K562 (cell line): ENCODE data around the gene MRPS30. TPM values are rescaled to one million over a fixed set of nuclear protein-coding genes. Genes with fewer than 3 reads are reported as not detected.

Experiments
- CHCHD3 ChIP-seq: fragments of 250-450 bp; sonication (Bioruptor Pico); IDR thresholded peaks from 2 replicates; pipeline ENCODE4 v2.1.2; 2022; ENCODE audit warnings: mild to moderate bottlenecking
- CREB1 ChIP-seq, 2 experiments: sonication (generic) in 1 of 2; formaldehyde crosslinking in 1 of 2; IDR thresholded peaks; 2 replicates each; pipeline versions ENCODE4 v1.6.1 to v1.8.0; 2012 to 2022; ENCODE audit warnings: inconsistent platforms in 1 of 2, mild to moderate bottlenecking in 1 of 2, missing genetic modification reagents in 1 of 2, moderate library complexity in 1 of 2
- DMBX1 ChIP-seq: fragments of 250-450 bp; sonication (Bioruptor Pico); IDR thresholded peaks from 2 replicates; pipeline ENCODE4 v1.8.0; 2022; ENCODE audit warnings: inconsistent platforms, mild to moderate bottlenecking, moderate library complexity, borderline replicate concordance
- ESRRB ChIP-seq: fragments of 250-450 bp; sonication (Bioruptor Pico); IDR thresholded peaks from 2 replicates; pipeline ENCODE4 v1.5.0; 2020; ENCODE audit warnings: mild to moderate bottlenecking, moderate library complexity, borderline replicate concordance
- FOXM1 ChIP-seq, 2 experiments: fragments of 450-650 bp in 1 of 2; sonication (generic) in 1 of 2; formaldehyde crosslinking in 1 of 2; IDR thresholded peaks; 2 replicates each; pipeline versions ENCODE4 v1.6.1 to v1.9.0; 2017 to 2022; ENCODE audit warnings: low read depth in 2 of 2, mild to moderate bottlenecking in 2 of 2, missing genetic modification reagents in 1 of 2, moderate library complexity in 1 of 2
- MBD2 ChIP-seq: sonication (generic); IDR thresholded peaks from 2 replicates; pipeline ENCODE4 v1.6.1; 2016; ENCODE audit warnings: low read depth, borderline replicate concordance
- NR2C1 ChIP-seq, 2 experiments: fragments of 450-650 bp; IDR thresholded peaks; 2 replicates each; pipeline ENCODE4 v1.6.1; 2017; ENCODE audit warnings: mild to moderate bottlenecking in 2 of 2, antibody characterized with exemption in 1 of 2, inconsistent platforms in 1 of 2, missing compliant biosample characterization in 1 of 2, missing genetic modification characterization in 1 of 2
- PCBP2 ChIP-seq: fragments of 200-400 bp; formaldehyde crosslinking; IDR thresholded peaks from 2 replicates; pipeline ENCODE4 v1.6.1; 2018; ENCODE audit warnings: low read length, low read depth, mild to moderate bottlenecking, moderate library complexity; ENCODE audit not compliant: poor library complexity, severe bottlenecking
- SIN3B ChIP-seq: fragments of 450-650 bp; IDR thresholded peaks from 2 replicates; pipeline ENCODE4 v1.6.1; 2017; ENCODE audit warnings: low read depth, mild to moderate bottlenecking, moderate library complexity
- SREBF1 ChIP-seq: fragments of 150-350 bp; IDR thresholded peaks from 2 replicates; pipeline ENCODE4 v1.6.1; 2014; ENCODE audit warnings: antibody characterized with exemption, low read depth, low read length, borderline replicate concordance
- SUPT5H ChIP-seq: fragments of 450-650 bp; IDR thresholded peaks from 2 replicates; pipeline ENCODE4 v1.6.1; 2016
- TOE1 ChIP-seq, 2 experiments: fragments of 450-650 bp in 1 of 2; sonication (generic) in 1 of 2; formaldehyde crosslinking in 1 of 2; IDR thresholded peaks; 2 replicates each; pipeline versions ENCODE4 v1.7.1 to v1.8.0; 2016 to 2022; ENCODE audit warnings: borderline replicate concordance in 2 of 2, mild to moderate bottlenecking in 2 of 2, antibody characterized with exemption in 1 of 2, inconsistent platforms in 1 of 2, low read depth in 1 of 2, missing genetic modification reagents in 1 of 2, moderate library complexity in 1 of 2
- ZBTB17 ChIP-seq: fragments of 450-650 bp; formaldehyde crosslinking; IDR thresholded peaks from 2 replicates; pipeline ENCODE4 v1.4.0; 2020; ENCODE audit warnings: mild to moderate bottlenecking
- ZFPM2 ChIP-seq: fragments of 250-450 bp; sonication (Bioruptor Pico); IDR thresholded peaks from 2 replicates; pipeline ENCODE4 v1.5.1; 2022; ENCODE audit warnings: mild to moderate bottlenecking
- ZNF239 ChIP-seq: fragments of 250-450 bp; sonication (Bioruptor Pico); IDR thresholded peaks from 2 replicates; pipeline ENCODE4 v1.4.0; 2020; ENCODE audit warnings: mild to moderate bottlenecking
- ZNF586 ChIP-seq: fragments of 450-650 bp; formaldehyde crosslinking; conservative IDR thresholded peaks from 2 replicates; pipeline ENCODE4 v1.4.0; 2020; ENCODE audit warnings: mild to moderate bottlenecking, moderate library complexity
- ZNF830 ChIP-seq: fragments of 250-450 bp; sonication (Bioruptor Pico); IDR thresholded peaks from 2 replicates; pipeline ENCODE4 v1.5.0; 2021; ENCODE audit warnings: mild to moderate bottlenecking
- polyA plus RNA-seq, 8 experiments: library from polyadenylated mRNA; depleted of rRNA in 4 of 8; stranded (reverse) in 5 of 8; unstranded in 3 of 8; fragments of >200 nt; fragmentation: Nextera tagmentation in 2 of 8; fragmentation: Illumina TruSeq in 1 of 8; extraction: Ambion mirVana in 2 of 8; extraction: Trizol in 1 of 8; gene quantifications; 2 replicates each; pipeline versions ENCODE4 v1.2.1 to v1.2.3, GENCODE V29; 2011 to 2014; ENCODE audit warnings: inconsistent platforms in 1 of 8, missing spikeins in 1 of 8
- total RNA-seq, 7 experiments: library from RNA; depleted of rRNA in 6 of 7; stranded (reverse); fragments of >200 nt in 6 of 7; fragmentation: Illumina TruSeq in 2 of 7; extraction: Trizol in 2 of 7; gene quantifications; 2 replicates each; pipeline versions ENCODE4 v1.2.1 to v1.2.3, GENCODE V29; 2011 to 2021; ENCODE audit warnings: low replicate concordance in 1 of 7
- TF ChIP-seq, protein P1 (sequence below): fragments of 250-450 bp; sonication (Bioruptor Pico); IDR thresholded peaks from 2 replicates; pipeline ENCODE4 v1.8.0; 2022; ENCODE audit warnings: moderate library complexity, mild to moderate bottlenecking, inconsistent platforms

Gene MRPS30
- total and polyA plus RNA-seq, 9 of the 15 experiments (the other 6 are each of a cell fraction or from before 2014, with no cell fraction given): 24.3 to 145 (median 114) TPM

DNA sequence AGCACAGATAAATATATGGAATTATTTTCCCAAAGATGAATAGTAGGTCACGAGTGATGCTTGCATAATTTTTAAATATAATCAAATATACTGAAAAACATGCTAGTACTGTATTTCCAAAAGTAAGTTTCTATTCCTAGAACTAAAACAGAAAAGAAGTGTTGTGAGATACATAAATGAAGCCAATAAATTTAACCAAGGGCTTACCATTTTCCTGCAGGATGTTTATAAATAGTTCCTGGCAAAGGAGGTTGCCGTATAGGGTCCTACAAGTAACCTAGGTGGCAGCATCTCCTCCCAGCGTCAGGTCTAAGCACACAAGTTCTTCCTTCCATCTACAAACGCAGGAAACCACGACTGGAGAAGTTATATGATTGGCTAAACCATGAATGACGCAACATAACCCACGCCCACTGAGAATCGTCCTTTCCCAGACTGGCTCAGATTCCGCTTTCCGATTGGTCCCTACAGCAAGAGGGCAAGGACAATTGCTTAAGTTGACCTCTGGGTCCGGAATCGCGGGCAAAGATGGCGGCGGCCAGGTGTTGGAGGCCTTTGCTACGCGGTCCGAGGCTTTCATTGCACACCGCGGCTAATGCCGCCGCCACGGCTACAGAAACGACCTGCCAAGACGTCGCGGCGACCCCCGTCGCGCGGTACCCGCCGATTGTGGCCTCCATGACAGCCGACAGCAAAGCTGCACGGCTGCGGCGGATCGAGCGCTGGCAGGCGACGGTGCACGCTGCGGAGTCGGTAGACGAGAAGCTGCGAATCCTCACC is at the start of gene MRPS30 (continued):
- TF ChIP-seq CHCHD3 (no peak), ZBTB17 (CRISPR knock-in tag) (no peak), DMBX1 (CRISPR knock-in tag) (no peak), ZNF239 (CRISPR knock-in tag) (no peak), FOXM1 (IDR thresholded peaks at IDR 0.05; ENCODE audit: low read depth) (peak; percentile 72), FOXM1 (CRISPR knock-in tag; IDR thresholded peaks at IDR 0.05; ENCODE audit: low read depth) (no peak), ESRRB (no peak), SIN3B (peak; percentile 96), SUPT5H (peak; percentile 92), NR2C1 (IDR thresholded peaks at IDR 0.05) (peak; percentile 94), NR2C1 (tag; IDR thresholded peaks at IDR 0.05) (peak; percentile 96), TOE1 (IDR thresholded peaks at IDR 0.05; ENCODE audit: borderline replicate concordance) (no peak), TOE1 (CRISPR knock-in tag; IDR thresholded peaks at IDR 0.05; ENCODE audit: borderline replicate concordance, low read depth) (no peak), ZNF586 (CRISPR knock-in tag) (no peak), ZNF830 (CRISPR knock-in tag) (0 out of 2 replicates have a peak, but pooled peaks have one; percentile 36), ZFPM2 (no peak), PCBP2 (no peak), SREBF1 (no peak), CREB1 (IDR thresholded peaks at IDR 0.05) (peak; percentile 82), CREB1 (CRISPR knock-in tag; IDR thresholded peaks at IDR 0.05) (peak; percentile 59; the same call in 1 of the 2 replicates), MBD2 (peak; percentile 96)
- TF ChIP-seq, protein P1, sequence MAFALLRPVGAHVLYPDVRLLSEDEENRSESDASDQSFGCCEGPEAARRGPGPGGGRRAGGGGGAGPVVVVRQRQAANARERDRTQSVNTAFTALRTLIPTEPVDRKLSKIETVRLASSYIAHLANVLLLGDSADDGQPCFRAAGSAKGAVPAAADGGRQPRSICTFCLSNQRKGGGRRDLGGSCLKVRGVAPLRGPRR: no peak
